GM18498 (cell line): Measurements from ENCODE around the gene RELB.

Source experiments
- ATAC-seq: cut with Tn5 transposase; IDR thresholded peaks from one replicate; pipeline ENCODE4 v1.9.1; 2021; ENCODE audit warnings: mild to moderate bottlenecking, moderate library complexity; ENCODE audit not compliant: unreplicated experiment

Gene RELB

GRCh38 chr19:45050036-45050435 is 48.8 kb downstream of the RELB start:
- no peak for ATAC-seq

GRCh38 chr19:45051929-45052579 is 50.8 kb downstream of the RELB start:
- no peak for ATAC-seq

- ATAC-seq, result no peak
Observed at GRCh38 chr19:45056831-45057230, 55.6 kb downstream of the RELB start.

GRCh38 chr19:45057444-45057843 is 56.2 kb downstream of the RELB start:
- no peak for ATAC-seq

- no peak for ATAC-seq
Observed at GRCh38 chr19:45058622-45059159, 57.4 kb downstream of the RELB start.

- no peak for ATAC-seq
Observed at GRCh38 chr19:45059258-45059965, 58.1 kb downstream of the RELB start.

GRCh38 chr19:45061965-45062364 is 60.7 kb downstream of the RELB start:
- no peak for ATAC-seq

- ATAC-seq, result no peak
Observed at GRCh38 chr19:45063851-45064801, 62.9 kb downstream of the RELB start.

- no peak for ATAC-seq
Observed at GRCh38 chr19:45066921-45067661, 65.8 kb downstream of the RELB start.

GRCh38 chr19:45068041-45068440 is 66.8 kb downstream of the RELB start:
- ATAC-seq, result no peak

- ATAC-seq, result no peak
Observed at GRCh38 chr19:45069056-45069455, 67.8 kb downstream of the RELB start.

- no peak for ATAC-seq
Observed at GRCh38 chr19:45070214-45070613, 69.0 kb downstream of the RELB start.

GRCh38 chr19:45070861-45071544 is 69.7 kb downstream of the RELB start:
- no peak for ATAC-seq

- no peak for ATAC-seq
Observed at GRCh38 chr19:45071545-45071938, 70.3 kb downstream of the RELB start.

- no peak for ATAC-seq
Observed at GRCh38 chr19:45071969-45072790, 70.9 kb downstream of the RELB start.

- ATAC-seq, result no peak
Observed at GRCh38 chr19:45074744-45075300, 73.6 kb downstream of the RELB start.

- peak; percentile 55 for ATAC-seq
Observed at GRCh38 chr19:45075301-45076028, 74.2 kb downstream of the RELB start.
